HG03378 (cell line): ENCODE measurements around the gene PHF20.
"Not testable (repeated sequence)": the region's sequence is repeated elsewhere in the genome, so short reads cannot be mapped to it uniquely, and the experiment has no call there.

ENCODE experiments used
- ATAC-seq: cut with Tn5 transposase; IDR thresholded peaks from one replicate; pipeline ENCODE4 v1.9.1; 2021; ENCODE audit warnings: mild to moderate bottlenecking, moderate library complexity; ENCODE audit not compliant: unreplicated experiment

Gene PHF20

GRCh38 chr20:35739294-35740163 lies 32.3 kb upstream of the PHF20 start:
- ATAC-seq = no peak

GRCh38 chr20:35741892-35742740 lies 29.7 kb upstream of the PHF20 start, which contains the start of gene RBM39:
TSS of gene RBM39 (minus strand) at chr20:35742260. CDS start at chr20:35740874, 1,386 bp downstream.
- peak; percentile 87 for ATAC-seq

GRCh38 chr20:35742741-35743523 lies 28.9 kb upstream of the PHF20 start:
- ATAC-seq = no peak

GRCh38 chr20:35743693-35744491 lies 27.9 kb upstream of the PHF20 start:
- no peak for ATAC-seq

GRCh38 chr20:35744492-35744841 lies 27.3 kb upstream of the PHF20 start:
- not testable (repeated sequence) for ATAC-seq

- no peak for ATAC-seq
These were observed 21.2 kb upstream of the PHF20 start for GRCh38 chr20:35750611-35751010.

- no peak for ATAC-seq
These were observed 15.4 kb upstream of the PHF20 start for GRCh38 chr20:35756404-35756803.

GRCh38 chr20:35757098-35757705 lies 14.6 kb upstream of the PHF20 start:
- no peak for ATAC-seq

GRCh38 chr20:35761548-35761947 lies 10.3 kb upstream of the PHF20 start:
- ATAC-seq = not testable (repeated sequence)

GRCh38 chr20:35762461-35762860 lies 9.4 kb upstream of the PHF20 start:
- no peak for ATAC-seq

GRCh38 chr20:35764936-35765335 lies 6.9 kb upstream of the PHF20 start:
- not testable (repeated sequence) for ATAC-seq

GRCh38 chr20:35766843-35767242 lies 5.0 kb upstream of the PHF20 start:
- no peak for ATAC-seq

GRCh38 chr20:35767683-35768481 lies 3.9 kb upstream of the PHF20 start:
- ATAC-seq = peak; percentile 62

GRCh38 chr20:35768731-35769664 lies 2.8 kb upstream of the PHF20 start:
- no peak for ATAC-seq

GRCh38 chr20:35771367-35771688 lies 487 bp upstream of the PHF20 start:
- ATAC-seq = no peak

- no peak for ATAC-seq
These were observed 796 bp downstream of the PHF20 start for GRCh38 chr20:35772563-35773058.

GRCh38 chr20:35773154-35773751 lies 1.4 kb downstream of the PHF20 start:
- no peak for ATAC-seq
